ENCODE data around the gene JARID2.

DNA sequence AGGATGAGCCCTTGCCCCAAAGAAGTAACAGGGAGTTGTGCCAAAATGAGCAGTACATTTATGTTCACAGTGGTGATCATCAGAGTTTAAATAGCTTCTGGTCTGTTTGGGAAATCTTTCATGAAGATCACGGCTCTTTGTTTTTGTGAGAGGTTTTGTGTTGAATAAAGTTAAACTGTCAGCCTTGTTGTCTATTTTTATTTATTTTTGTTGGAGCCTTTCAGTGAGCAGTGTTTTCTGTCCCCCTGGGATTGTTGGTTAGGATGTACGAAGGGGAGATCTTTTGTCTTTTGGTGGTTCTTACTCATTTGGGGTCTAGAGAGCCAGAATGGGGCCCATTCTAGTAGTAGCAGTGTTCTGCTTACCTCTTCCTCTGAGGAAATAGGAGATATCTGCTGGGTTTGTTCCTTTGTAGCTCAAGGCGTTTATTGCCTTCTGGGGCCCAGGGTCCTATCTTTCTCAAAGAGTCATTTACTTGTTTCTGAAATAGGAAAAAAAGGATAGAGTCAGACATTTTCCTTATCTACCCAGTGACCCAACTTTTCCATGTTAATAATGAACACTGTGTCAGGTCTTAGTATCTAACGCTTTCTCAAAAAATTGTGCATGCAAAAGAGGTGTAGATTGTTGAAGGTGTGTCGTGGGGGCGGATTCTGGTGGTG is 157.4 kb downstream of the JARID2 start:
- TF ChIP-seq, protein P1, sequence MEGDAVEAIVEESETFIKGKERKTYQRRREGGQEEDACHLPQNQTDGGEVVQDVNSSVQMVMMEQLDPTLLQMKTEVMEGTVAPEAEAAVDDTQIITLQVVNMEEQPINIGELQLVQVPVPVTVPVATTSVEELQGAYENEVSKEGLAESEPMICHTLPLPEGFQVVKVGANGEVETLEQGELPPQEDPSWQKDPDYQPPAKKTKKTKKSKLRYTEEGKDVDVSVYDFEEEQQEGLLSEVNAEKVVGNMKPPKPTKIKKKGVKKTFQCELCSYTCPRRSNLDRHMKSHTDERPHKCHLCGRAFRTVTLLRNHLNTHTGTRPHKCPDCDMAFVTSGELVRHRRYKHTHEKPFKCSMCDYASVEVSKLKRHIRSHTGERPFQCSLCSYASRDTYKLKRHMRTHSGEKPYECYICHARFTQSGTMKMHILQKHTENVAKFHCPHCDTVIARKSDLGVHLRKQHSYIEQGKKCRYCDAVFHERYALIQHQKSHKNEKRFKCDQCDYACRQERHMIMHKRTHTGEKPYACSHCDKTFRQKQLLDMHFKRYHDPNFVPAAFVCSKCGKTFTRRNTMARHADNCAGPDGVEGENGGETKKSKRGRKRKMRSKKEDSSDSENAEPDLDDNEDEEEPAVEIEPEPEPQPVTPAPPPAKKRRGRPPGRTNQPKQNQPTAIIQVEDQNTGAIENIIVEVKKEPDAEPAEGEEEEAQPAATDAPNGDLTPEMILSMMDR (IDR thresholded peaks at IDR 0.05), result no peak
- no peak for TF ChIP-seq EZH2 (IDR thresholded peaks at IDR 0.05)
- no peak for TF ChIP-seq EZH2phosphoT487 (IDR thresholded peaks at IDR 0.05)
